ENCODE measurements around the gene MRPL42.

Gene MRPL42

GRCh38 chr12:93500667-93501066, 33.4 kb downstream of the MRPL42 start:
- DNase-seq = no peak

GRCh38 chr12:93502802-93503623, 35.7 kb downstream of the MRPL42 start:
- no peak for DNase-seq

GRCh38 chr12:93507165-93507564, 39.9 kb downstream of the MRPL42 start:
- no peak for DNase-seq

- DNase-seq = no peak
These were observed 42.2 kb downstream of the MRPL42 start for GRCh38 chr12:93509506-93509905.

GRCh38 chr12:93514853-93515252, 47.5 kb downstream of the MRPL42 start:
- no peak for DNase-seq

GRCh38 chr12:93518725-93519124, 51.4 kb downstream of the MRPL42 start:
- no peak for DNase-seq

- peak; percentile 28 for DNase-seq
These were observed 52.5 kb downstream of the MRPL42 start for GRCh38 chr12:93519859-93520258.

- no peak for DNase-seq
These were observed 53.1 kb downstream of the MRPL42 start for GRCh38 chr12:93520454-93520853.

GRCh38 chr12:93521225-93522080, 54.1 kb downstream of the MRPL42 start:
- DNase-seq = peak; percentile 36

GRCh38 chr12:93524386-93525133, 57.2 kb downstream of the MRPL42 start:
- DNase-seq = peak; percentile 45

- peak; percentile 92 for DNase-seq
These were observed 59.6 kb downstream of the MRPL42 start for GRCh38 chr12:93526786-93527428.

- DNase-seq = no peak
These were observed 63.0 kb downstream of the MRPL42 start for GRCh38 chr12:93530358-93530757.

GRCh38 chr12:93533310-93533709, 66.0 kb downstream of the MRPL42 start:
- peak; percentile 7 for DNase-seq

- peak; percentile 53 for DNase-seq
These were observed 68.9 kb downstream of the MRPL42 start for GRCh38 chr12:93536111-93536765.

GRCh38 chr12:93536766-93537488, 69.6 kb downstream of the MRPL42 start:
- DNase-seq = peak; percentile 46

GRCh38 chr12:93537769-93538168, 70.5 kb downstream of the MRPL42 start:
- DNase-seq = peak; percentile 35

- DNase-seq = no peak
These were observed 72.5 kb downstream of the MRPL42 start for GRCh38 chr12:93539821-93540220.

- peak; percentile 30 for DNase-seq
These were observed 73.2 kb downstream of the MRPL42 start for GRCh38 chr12:93540466-93540865.

GRCh38 chr12:93541578-93542225, 74.4 kb downstream of the MRPL42 start:
- DNase-seq = peak; percentile 70

- DNase-seq = no peak
These were observed 80.5 kb downstream of the MRPL42 start for GRCh38 chr12:93547778-93548177.

- DNase-seq = peak; percentile 37
These were observed 81.9 kb downstream of the MRPL42 start for GRCh38 chr12:93549174-93549573.
